ENCODE data around the gene EHBP1. TPM values are rescaled to one million over a fixed set of nuclear protein-coding genes. Genes with fewer than 3 reads are reported as not detected.
A peak's percentile ranks its signal among the peaks of the same experiment; 100 is the strongest.

The EHBP1 gene
- total and polyA plus RNA-seq, 3 experiments from 2014 or later: 12.5 to 23.1 (median 22.7) TPM

DNA sequence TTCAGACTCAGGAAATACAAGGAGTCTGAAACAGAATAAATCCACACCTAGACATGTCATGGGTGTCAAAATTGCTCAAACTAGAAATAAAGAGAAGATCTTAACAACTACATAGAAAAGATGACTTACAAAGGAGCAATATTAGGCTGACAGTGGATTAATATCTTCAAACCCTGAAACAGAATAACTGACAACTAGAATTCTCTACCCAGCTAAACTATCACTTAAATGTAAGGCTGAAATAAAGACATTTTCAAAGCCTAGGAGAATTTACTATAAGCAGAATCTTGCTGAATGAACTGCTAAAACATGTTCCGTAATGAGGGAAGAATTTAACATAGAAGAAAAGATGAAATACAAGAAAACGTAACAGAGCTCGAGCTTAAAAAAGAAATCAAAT lies 168.1 kb downstream of the EHBP1 start:
- H3K4me3 ChIP-seq (ENCODE audit: low read length): no peak overlapping the region
- Mint-ChIP-seq H3K9me3 (peaks cover 0 to 37% (median 25%) of the 10 kb centered on the region in 5 donors), H3K27ac (no peak overlapping the region), H3K4me1 (no peaks in the 10 kb centered on the region), H3K4me3 (no peak overlapping the region), H3K36me3 (peaks cover 57 to 92% (median 77%) of the 10 kb centered on the region in 3 donors), H3K27me3 (peaks cover 0 to 1% of the 10 kb centered on the region in 2 donors)
- no peaks in the 10 kb centered on the region for H3K36me3 ChIP-seq (ENCODE audit: insufficient read depth, low read length)
- ChIA-PET POLR2A (no interaction called here), CTCF (no interaction called here)
- H3K9me3 ChIP-seq (ENCODE audit: low read length): no peaks in the 10 kb centered on the region
- no peak overlapping the region for H3K27ac ChIP-seq (ENCODE audit: low read depth, low read length)
- no peaks in the 10 kb centered on the region for H3K27me3 ChIP-seq (ENCODE audit: insufficient read depth, low read length, poor library complexity, severe bottlenecking)
- DNase-seq: no peak
- no peaks in the 10 kb centered on the region for H3K4me1 ChIP-seq (ENCODE audit: insufficient read depth, low read length)

DNA sequence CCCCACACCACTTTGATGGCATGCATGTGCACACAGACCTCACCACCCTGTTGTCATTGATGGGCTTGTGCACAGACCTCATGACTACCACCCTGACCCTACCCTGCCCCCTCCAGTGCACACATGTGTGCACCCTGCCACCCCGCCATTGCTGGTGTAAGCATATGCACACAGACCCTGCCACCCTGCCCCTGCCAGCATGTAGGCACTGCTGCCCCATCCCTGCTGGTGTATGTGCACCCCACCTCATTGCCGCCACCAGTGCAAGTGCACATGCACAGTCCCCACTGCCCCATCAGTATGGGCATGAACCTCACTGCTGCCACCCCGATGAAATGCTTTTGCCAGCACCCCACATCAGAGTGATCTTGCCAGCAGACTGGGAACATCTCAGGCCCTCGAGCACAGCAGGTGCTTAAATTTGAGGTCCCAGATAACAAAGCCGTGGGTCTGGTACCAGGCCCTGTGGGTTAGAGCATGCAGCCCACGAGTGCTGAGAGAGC lies 169.4 kb downstream of the EHBP1 start:
- Mint-ChIP-seq H3K4me3 (no peak overlapping the region), H3K27ac (no peak overlapping the region), H3K27me3 (peaks cover 0 to 1% of the 10 kb centered on the region in 2 donors), H3K36me3 (peaks cover 60 to 95% (median 74%) of the 10 kb centered on the region in 3 donors), H3K4me1 (no peaks in the 10 kb centered on the region), H3K9me3 (peaks cover 0 to 35% (median 27%) of the 10 kb centered on the region in 5 donors)
- H3K4me3 ChIP-seq (ENCODE audit: low read length): no peak overlapping the region
- no peak for DNase-seq
- no peaks in the 10 kb centered on the region for H3K27me3 ChIP-seq (ENCODE audit: insufficient read depth, low read length, poor library complexity, severe bottlenecking)
- no peak overlapping the region for H3K27ac ChIP-seq (ENCODE audit: low read depth, low read length)
- H3K36me3 ChIP-seq (ENCODE audit: insufficient read depth, low read length): no peaks in the 10 kb centered on the region
- no peaks in the 10 kb centered on the region for H3K4me1 ChIP-seq (ENCODE audit: insufficient read depth, low read length)
- CTCF ChIA-PET: no interaction called here
- no peaks in the 10 kb centered on the region for H3K9me3 ChIP-seq (ENCODE audit: low read length)
- POLR2A ChIA-PET: no interaction called here

DNA sequence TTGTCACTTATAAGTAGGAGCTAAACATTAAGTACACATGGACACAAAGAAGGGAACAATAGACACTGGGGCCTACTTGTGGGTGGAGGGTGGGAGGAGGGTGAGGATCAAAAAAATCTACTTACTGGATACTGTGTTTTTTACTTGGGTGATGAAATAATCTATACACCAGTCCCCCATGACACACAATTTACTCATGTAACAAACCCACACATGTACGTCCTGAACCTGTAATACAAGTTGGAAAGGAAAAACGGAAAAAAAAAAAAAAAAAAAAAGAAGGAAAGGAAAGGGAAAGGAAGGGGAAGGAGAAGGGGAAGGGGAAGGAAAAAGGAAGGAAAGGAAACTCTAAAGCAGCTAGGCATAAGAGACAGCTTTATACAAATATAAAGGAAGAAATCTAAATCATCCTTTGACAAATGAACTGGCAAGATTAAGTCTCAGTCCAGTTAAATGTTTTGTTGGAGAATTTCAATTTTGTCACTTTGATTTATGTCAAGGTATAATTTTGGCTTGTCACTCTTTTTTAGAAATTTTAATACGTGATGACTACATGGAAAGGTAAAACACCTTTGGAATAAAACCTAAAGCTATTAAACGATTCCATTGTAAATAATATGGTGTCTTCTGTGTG lies 175.8 kb downstream of the EHBP1 start:
- no peaks in the 10 kb centered on the region for H3K4me1 ChIP-seq (ENCODE audit: insufficient read depth, low read length)
- no peaks in the 10 kb centered on the region for H3K4me1 Mint-ChIP-seq
- POLR2A ChIA-PET: no interaction called here
- H3K27ac Mint-ChIP-seq: peak overlapping the region in 1 of 8 donors; percentile 85
- no peak overlapping the region for H3K4me3 ChIP-seq (ENCODE audit: low read length)
- H3K9me3 Mint-ChIP-seq: peaks cover 0 to 17% (median 4%) of the 10 kb centered on the region in 5 donors
- no peaks in the 10 kb centered on the region for H3K36me3 ChIP-seq (ENCODE audit: insufficient read depth, low read length)
- H3K36me3 Mint-ChIP-seq: peaks cover 22 to 47% (median 32%) of the 10 kb centered on the region in 3 donors
- H3K27me3 ChIP-seq (ENCODE audit: insufficient read depth, low read length, poor library complexity, severe bottlenecking): no peaks in the 10 kb centered on the region
- CTCF ChIA-PET: no interaction called here
- no peak overlapping the region for H3K4me3 Mint-ChIP-seq
- H3K9me3 ChIP-seq (ENCODE audit: low read length): no peaks in the 10 kb centered on the region
- H3K27ac ChIP-seq (ENCODE audit: low read depth, low read length): no peak overlapping the region
- no peaks in the 10 kb centered on the region for H3K27me3 Mint-ChIP-seq
- DNase-seq: no peak

DNA sequence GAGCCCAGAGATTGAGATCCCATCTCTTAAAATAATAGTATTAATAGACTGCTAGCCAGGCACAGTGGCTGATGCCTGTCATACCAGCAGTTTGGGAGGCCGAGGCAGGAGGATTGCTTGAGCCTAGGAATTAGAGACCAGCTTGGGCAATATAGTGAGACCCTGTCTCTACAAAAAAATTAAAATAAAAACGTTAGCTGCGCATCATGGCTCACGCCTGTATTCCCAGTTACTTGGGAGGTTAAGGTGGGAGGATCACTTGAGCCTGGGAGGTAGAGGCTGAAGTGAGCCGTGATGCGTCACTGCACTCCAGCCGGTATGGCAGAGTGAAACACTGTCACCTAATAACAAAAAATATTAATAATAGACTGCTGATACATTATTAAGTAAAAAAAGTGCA lies 178.1 kb downstream of the EHBP1 start:
- no peaks in the 10 kb centered on the region for H3K27me3 ChIP-seq (ENCODE audit: insufficient read depth, low read length, poor library complexity, severe bottlenecking)
- no peaks in the 10 kb centered on the region for H3K36me3 ChIP-seq (ENCODE audit: insufficient read depth, low read length)
- no peak overlapping the region for H3K4me3 ChIP-seq (ENCODE audit: low read length)
- no peak overlapping the region for H3K27ac ChIP-seq (ENCODE audit: low read depth, low read length)
- DNase-seq: no peak
- POLR2A ChIA-PET: no interaction called here
- Mint-ChIP-seq H3K4me1 (no peaks in the 10 kb centered on the region), H3K27me3 (no peaks in the 10 kb centered on the region), H3K4me3 (no peak overlapping the region), H3K27ac (no peak overlapping the region), H3K9me3 (peaks cover 0 to 6% (median 0%) of the 10 kb centered on the region in 5 donors), H3K36me3 (peaks cover 8 to 26% (median 11%) of the 10 kb centered on the region in 3 donors)
- no peaks in the 10 kb centered on the region for H3K4me1 ChIP-seq (ENCODE audit: insufficient read depth, low read length)
- H3K9me3 ChIP-seq (ENCODE audit: low read length): no peaks in the 10 kb centered on the region
- CTCF ChIA-PET: no interaction called here

DNA sequence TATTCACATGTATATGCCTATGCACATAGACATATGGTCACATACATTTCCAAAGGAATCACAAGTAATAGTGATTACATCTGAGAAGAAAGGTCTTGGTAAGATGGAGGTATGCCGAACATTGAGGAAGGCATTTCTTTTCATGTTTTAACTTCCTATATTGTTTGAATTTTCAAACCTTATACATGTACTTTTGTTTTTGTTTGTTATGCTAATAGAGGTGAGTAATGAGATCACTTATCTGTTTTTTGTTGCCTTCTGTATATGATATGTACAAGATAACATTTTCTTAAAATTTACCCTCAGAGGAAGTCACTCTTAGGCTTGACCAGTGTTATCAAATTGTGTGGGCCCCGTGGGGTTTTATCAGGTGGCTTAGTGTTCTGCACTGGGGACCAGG lies 178.6 kb downstream of the EHBP1 start:
- ChIA-PET CTCF (no interaction called here), POLR2A (no interaction called here)
- Histone ChIP-seq H3K9me3 (ENCODE audit: low read length) (no peaks in the 10 kb centered on the region), H3K4me3 (ENCODE audit: low read length) (no peak overlapping the region), H3K4me1 (ENCODE audit: insufficient read depth, low read length) (no peaks in the 10 kb centered on the region), H3K27me3 (ENCODE audit: insufficient read depth, low read length, poor library complexity, severe bottlenecking) (no peaks in the 10 kb centered on the region), H3K27ac (ENCODE audit: low read depth, low read length) (no peak overlapping the region), H3K36me3 (ENCODE audit: insufficient read depth, low read length) (no peaks in the 10 kb centered on the region)
- H3K36me3 Mint-ChIP-seq: peaks cover 7 to 25% (median 10%) of the 10 kb centered on the region in 3 donors
- H3K27ac Mint-ChIP-seq: peak overlapping the region in 1 of 8 donors; percentile 69
- H3K4me3 Mint-ChIP-seq: no peak overlapping the region
- H3K9me3 Mint-ChIP-seq: peaks cover 0 to 6% (median 0%) of the 10 kb centered on the region in 5 donors
- H3K4me1 Mint-ChIP-seq: no peaks in the 10 kb centered on the region
- no peaks in the 10 kb centered on the region for H3K27me3 Mint-ChIP-seq
- no peak for DNase-seq

DNA sequence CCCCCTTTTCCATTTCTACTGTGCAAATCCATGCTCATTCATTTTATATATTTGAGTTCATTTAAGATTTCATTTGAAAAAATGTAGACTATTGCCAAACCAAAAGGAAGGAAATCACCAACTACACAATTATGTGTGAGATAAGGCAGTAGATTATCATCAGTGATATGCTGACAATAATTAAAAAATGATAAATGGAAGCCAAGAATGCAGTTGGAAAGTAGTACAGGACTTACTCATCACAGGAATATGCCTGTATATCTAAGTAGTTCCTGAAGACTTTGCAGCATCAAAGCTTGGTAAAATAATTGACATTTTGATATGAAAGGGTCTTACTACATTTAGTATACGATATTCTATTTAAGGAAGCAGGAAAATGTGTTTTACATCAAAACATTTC lies 179.0 kb downstream of the EHBP1 start:
- no peaks in the 10 kb centered on the region for H3K36me3 ChIP-seq (ENCODE audit: insufficient read depth, low read length)
- no peaks in the 10 kb centered on the region for H3K9me3 ChIP-seq (ENCODE audit: low read length)
- H3K27ac ChIP-seq (ENCODE audit: low read depth, low read length): no peak overlapping the region
- DNase-seq: no peak
- Mint-ChIP-seq H3K27me3 (no peaks in the 10 kb centered on the region), H3K4me1 (no peaks in the 10 kb centered on the region), H3K36me3 (peaks cover 4 to 25% (median 9%) of the 10 kb centered on the region in 3 donors), H3K27ac (no peak overlapping the region), H3K4me3 (no peak overlapping the region), H3K9me3 (peaks cover 0 to 6% (median 0%) of the 10 kb centered on the region in 5 donors)
- no peaks in the 10 kb centered on the region for H3K27me3 ChIP-seq (ENCODE audit: insufficient read depth, low read length, poor library complexity, severe bottlenecking)
- ChIA-PET POLR2A (no interaction called here), CTCF (no interaction called here)
- no peak overlapping the region for H3K4me3 ChIP-seq (ENCODE audit: low read length)
- no peaks in the 10 kb centered on the region for H3K4me1 ChIP-seq (ENCODE audit: insufficient read depth, low read length)

DNA sequence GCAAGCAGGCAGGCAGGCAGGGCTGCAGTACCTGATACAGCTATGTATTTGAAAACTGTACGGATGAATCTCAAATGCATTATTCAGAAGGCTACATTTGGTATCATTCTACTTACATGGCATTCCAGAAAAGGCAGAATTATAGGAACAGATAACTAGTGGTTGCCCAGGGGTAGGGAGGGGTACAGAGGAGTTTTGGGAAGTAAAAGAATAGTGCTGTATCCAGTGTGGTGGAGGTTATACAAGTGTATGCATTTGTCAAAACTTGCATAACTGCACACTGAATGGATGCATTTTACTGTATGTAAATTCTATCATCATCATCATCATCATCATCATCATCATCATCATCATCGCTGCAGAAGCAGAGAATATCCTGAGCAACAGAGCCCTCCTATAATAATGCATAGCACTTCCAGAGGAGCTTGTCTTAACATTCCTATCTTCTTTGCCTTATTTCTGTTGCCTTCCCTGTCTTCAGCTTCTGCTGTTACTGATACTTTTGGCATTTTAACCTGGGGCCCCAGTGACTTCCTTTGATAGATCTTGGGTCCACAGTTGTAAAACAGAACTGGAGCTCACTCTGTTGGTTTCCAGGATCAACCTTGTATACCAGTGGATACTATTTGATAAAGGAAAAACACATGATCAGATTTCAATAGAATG lies 189.6 kb downstream of the EHBP1 start:
- DNase-seq: no peak
- Histone ChIP-seq H3K9me3 (ENCODE audit: low read length) (no peaks in the 10 kb centered on the region), H3K27ac (ENCODE audit: low read depth, low read length) (no peak overlapping the region), H3K4me1 (ENCODE audit: insufficient read depth, low read length) (no peaks in the 10 kb centered on the region), H3K27me3 (ENCODE audit: insufficient read depth, low read length, poor library complexity, severe bottlenecking) (no peaks in the 10 kb centered on the region), H3K36me3 (ENCODE audit: insufficient read depth, low read length) (no peaks in the 10 kb centered on the region), H3K4me3 (ENCODE audit: low read length) (no peak overlapping the region)
- Mint-ChIP-seq H3K27me3 (no peaks in the 10 kb centered on the region), H3K9me3 (no peaks in the 10 kb centered on the region), H3K36me3 (peaks cover 9 to 14% (median 9%) of the 10 kb centered on the region in 3 donors), H3K4me3 (no peak overlapping the region), H3K4me1 (no peaks in the 10 kb centered on the region), H3K27ac (no peak overlapping the region)
- POLR2A ChIA-PET: no interaction called here
- CTCF ChIA-PET: no interaction called here

DNA sequence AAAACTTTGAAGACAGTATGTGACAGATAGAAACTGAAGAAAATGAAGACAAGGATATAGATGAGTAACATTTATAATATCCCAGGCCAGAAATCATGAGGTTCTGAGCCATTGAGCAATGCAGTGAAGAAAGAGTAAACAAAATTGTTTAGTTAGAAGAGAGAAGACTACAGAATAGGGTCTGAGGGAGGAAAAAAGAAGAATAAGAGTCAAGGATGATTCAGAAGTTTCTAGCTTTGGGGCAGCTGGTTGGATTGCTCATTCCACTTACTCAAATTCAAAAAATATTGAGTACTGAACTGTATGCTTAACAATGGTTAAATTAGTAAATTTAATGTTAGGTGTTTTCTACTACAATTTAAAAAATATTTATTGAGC lies 190.1 kb downstream of the EHBP1 start:
- CTCF ChIA-PET: no interaction called here
- DNase-seq: no peak

More for the DNA sequence above, 190.1 kb downstream of the EHBP1 start:
- H3K27me3 Mint-ChIP-seq: no peaks in the 10 kb centered on the region
- no peak overlapping the region for H3K27ac ChIP-seq (ENCODE audit: low read depth, low read length)
- POLR2A ChIA-PET: no interaction called here
- H3K27me3 ChIP-seq (ENCODE audit: insufficient read depth, low read length, poor library complexity, severe bottlenecking): no peaks in the 10 kb centered on the region
- no peaks in the 10 kb centered on the region for H3K9me3 ChIP-seq (ENCODE audit: low read length)
- peaks cover 6 to 10% (median 9%) of the 10 kb centered on the region in 3 donors for H3K36me3 Mint-ChIP-seq
- no peaks in the 10 kb centered on the region for H3K9me3 Mint-ChIP-seq
- no peaks in the 10 kb centered on the region for H3K4me1 Mint-ChIP-seq
- H3K4me3 ChIP-seq (ENCODE audit: low read length): no peak overlapping the region
- no peaks in the 10 kb centered on the region for H3K36me3 ChIP-seq (ENCODE audit: insufficient read depth, low read length)
- no peak overlapping the region for H3K4me3 Mint-ChIP-seq
- no peak overlapping the region for H3K27ac Mint-ChIP-seq
- H3K4me1 ChIP-seq (ENCODE audit: insufficient read depth, low read length): no peaks in the 10 kb centered on the region

All from CD8-positive, alpha-beta memory T cell (primary cell).